ENCODE measurements around the gene ACOXL.
"Not testable (repeated sequence)": the region's sequence is repeated elsewhere in the genome, so short reads cannot be mapped to it uniquely, and the experiment has no call there.

ACOXL gene

DNA sequence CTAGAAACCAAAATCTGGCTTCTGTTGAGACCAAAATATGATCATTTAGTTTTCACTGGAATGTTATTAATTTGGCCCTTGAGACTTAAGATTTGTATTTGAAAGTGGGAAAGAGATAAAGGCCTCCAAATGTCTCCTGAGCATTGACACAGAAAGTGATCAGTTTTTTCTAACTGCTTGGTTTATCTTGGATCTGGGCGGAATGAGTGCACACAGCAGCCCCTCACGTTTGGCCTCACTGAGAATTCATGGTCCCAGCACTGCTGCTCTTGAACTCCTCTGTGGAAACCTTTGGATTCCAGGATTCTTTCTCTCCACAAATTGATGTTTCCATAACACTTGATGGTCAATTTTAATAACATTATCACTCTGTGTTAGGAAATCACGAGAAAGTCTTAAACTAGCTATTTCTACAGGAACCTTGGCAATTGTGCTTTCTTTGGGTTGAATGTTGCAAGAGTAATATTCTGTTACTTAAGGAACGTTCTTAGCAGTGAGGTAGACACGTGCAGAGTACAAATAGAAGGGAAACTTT lies 208.1 kb downstream of the ACOXL start:
- DNase-seq: no peak

DNA sequence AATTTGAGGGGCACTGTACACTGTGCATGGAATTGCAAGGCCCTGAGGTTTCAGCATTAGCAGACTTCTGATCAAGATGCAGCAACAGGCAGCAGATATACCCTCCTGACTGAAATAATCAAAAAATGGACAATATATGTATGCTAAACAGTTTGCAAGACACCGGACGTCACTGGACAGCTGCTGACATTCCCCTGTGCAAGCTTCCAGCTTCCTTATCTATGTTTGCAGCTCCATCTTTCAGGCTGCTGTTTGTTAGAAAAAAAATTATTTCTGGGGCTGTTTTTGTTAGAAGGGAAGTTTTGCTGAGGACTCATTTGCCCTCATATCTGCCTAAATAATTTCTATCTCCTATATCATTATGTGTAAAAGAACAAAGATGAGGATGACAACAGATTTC lies 208.9 kb downstream of the ACOXL start:
- no peak for DNase-seq

DNA sequence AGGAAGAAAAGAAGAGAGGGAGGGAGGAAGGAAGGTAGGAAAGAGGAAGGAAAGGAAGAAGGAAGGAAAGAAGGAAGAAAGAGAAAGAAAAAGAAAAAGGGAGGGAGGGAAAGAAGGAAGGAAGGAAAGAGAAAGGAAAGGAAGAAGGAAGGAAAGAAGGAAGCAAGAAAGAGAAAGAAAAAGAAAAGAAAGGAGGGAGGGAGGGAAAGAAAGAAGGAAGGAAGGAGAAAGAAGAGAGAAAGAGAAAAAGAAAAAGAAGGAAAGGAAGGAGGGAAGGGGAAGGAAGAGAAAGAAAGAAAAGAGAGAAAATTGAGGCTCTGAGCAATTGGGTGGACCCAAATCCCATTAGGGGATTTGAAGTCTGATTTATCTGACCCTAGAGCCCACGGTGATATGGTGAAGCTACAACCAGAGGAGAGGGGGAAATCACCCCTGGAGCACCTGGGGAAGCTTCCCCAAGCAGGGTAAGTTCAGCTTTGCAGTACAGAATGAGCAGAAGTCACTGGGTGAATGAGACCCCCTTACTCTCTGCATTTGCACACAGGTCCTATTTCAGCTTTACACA lies 210.8 kb downstream of the ACOXL start:
- no peak for DNase-seq

DNA sequence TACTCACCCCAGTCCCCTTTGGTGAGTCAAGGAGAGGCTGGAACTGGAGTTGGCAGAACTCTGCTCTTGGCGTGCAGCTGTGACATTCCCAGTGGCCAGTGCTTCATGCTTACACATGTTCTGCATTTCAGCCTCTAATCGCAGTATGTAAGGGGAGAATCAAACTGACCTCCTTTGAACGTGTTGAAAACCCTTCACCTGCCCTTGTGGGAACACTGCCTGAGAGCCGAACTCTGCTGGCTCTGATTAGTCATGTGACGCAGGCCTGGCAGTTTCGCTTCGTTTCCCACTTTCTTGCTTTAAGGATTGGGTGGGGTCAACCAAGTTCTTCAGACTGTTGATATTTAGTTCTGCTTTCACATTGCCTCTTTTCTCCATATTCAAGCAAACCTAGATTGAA lies 214.5 kb downstream of the ACOXL start:
- DNase-seq: no peak

DNA sequence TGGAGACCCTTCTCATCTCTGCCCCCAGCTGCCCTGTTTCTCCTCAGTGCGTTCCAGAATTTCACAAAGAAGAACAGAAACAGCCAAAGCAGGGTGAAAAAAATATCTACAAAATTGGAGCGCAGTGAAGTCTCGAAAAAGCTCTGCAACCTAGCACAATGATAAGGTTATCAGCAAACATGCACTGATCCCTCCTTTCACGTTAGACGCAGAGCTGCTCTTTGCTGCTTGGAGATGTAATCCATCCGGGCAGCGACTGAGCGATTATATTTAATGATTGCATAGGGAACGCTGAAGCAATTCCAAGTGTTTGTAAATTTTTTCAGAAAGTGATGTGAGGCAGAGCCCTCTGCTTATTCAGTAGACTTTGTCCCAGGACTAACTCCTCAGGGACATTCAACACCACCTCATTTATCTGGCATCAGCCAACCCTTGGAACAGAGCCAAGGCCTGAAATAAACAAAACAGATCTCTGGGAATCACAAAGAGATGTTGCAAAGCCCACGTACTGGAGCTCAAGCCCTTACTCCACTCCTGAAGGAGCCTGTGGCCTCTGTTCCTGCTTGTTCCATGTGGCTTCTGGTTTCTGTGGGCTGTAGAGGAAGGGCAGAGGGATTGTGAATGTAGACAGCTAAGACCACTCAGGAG lies 215.8 kb downstream of the ACOXL start:
- peak; percentile 44 for DNase-seq

DNA sequence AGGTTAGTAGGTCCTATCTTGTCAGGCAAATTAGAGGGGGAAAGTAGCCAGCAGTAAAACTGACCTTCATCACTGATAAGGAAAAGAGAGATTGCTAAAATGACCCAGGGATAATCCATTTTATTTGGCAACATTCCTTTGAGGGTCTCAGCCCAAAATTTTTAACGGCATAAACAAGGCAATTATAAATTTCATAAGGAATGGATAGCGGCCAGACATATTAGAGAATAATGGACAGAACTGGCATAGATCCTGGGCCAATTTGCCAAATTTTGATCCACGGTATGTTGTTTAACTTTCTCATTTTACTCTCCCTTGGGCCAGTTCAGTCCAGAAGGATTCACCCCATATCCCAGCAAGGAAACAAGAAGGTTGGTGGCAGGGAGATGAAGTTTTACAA lies 217.9 kb downstream of the ACOXL start:
- no peak for DNase-seq

DNA sequence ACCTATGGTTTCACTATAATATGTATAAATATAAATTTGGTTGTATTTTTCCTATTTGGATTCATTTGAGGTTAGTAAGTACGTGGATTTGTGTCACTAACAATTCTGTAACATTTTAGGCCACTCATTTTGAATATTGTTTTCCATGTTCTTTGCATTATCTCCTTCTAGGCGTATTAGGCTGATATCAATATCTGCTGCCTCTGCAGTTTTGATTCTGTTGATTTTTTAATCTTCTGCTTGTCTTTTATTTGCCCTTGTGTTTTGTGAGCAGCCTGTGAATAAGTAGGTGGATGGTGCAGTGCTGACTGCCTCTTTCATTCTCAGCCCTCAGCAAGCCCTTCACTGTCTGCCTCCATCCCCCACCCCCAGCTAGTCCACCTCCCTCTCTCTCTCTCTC lies 222.7 kb downstream of the ACOXL start:
- DNase-seq: no peak

DNA sequence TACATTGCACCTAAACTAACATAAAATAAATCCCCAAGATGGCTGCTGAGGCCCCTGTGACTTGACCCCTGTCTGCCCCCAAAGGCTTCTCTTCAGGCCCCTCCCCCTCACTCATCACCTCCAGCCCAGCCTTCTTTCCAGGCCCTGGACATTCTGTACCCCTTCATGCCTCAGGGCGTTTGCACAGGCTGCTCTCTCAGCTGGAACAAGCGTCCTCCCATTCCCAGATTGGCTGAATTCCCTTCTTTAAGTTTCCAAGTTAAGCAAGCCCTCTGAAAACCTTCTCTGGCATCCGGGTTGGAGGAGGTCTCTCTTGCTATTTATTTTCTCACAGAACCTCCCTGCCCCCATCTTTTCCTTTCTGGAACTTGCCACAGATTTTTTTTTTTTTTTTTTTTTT lies 223.2 kb downstream of the ACOXL start:
- DNase-seq: no peak

DNA sequence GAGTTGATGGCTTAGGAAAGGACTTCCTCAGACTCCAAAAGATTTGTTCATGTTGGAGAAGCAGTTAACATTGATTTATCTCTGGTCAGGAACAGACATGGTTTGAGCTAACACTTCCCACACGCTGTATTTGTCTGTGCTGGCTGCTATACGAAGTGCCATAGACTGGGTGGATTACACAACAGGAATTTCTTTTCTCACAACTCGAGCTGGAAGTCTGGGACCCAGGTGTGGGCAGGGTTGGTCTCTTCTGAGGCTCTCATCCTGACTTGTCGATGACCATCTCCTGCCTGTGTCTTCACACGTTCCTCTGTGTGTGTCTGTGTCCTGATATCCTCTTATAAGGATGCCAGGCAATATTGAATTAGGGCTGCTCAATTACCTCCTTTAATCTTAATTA lies 224.9 kb downstream of the ACOXL start:
- DNase-seq: no peak

DNA sequence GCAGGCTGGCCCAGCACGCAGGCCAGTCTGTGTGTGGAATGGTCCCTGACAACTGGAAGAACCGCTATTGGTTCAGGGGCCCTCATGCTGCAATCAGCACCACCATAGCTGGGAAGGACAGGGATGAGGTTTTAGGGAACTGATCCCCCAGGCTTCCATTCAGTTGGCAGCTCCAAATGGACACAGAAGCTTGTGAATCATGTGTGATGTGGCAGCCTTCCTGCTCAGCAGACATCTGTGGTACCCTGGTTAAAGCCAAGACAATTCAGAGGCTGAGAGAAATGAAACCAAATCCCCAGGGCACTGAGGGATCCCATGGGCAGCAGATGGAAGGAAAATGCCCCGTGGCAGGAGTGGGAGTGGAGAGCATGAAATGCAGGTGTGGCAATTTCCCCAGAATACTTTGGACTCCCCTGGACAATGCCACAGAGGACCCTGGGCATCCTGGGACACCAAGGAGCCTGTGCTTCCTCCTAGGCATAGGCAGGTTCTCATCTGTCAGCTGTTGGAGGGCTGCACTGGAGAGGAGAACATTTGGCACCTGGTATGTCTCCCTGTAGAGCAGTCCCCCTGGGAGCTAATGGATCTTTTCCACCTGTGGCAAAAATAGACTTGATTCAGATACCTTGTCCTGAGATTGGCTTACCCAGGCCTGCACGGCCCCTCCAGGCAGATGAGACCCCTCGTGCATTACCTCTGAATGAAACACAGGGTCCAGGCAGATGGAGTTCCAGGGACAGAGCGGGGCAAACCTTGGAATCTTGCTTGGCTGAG lies 226.2 kb downstream of the ACOXL start:
- DNase-seq: no peak

DNA sequence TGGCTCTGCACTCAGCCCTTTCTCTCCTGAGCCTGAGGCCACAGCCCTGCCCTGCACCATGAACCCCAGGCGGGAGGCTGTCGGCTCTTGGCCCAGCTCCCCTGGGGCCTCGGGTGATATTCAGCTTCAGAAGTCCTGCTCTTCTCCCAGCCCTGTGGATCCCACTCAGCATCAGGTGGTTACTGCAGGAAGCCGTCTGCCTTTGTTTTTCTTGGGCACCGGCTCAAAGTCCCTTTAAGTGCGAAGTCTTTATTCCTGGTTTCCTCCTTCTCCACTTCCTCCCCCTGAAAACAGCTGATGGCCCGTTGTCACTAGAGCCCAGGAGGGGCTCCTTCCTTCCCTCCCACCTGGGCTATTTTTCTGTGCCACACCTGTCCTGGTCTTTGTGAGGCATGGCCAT lies 226.8 kb downstream of the ACOXL start:
- DNase-seq: no peak

DNA sequence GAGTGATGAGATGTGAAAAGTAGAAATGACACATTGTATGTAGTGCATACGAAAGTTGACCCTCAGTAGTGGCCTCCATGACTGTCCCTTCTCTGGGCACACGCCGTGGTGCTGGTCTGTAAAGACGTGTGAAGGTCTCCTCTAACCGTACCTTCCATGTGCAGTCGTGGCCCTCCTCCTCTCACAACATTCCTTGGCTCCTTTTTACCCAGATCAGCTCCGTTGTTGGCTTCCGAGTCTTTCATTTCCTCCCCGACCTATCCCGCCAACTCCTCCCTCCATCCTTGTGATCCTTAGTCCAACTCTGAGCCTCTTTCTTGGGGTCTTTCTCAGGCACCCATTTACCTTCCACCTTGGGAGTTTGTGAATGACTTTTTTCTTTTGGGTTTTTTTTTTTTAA lies 227.9 kb downstream of the ACOXL start:
- no peak for DNase-seq

DNA sequence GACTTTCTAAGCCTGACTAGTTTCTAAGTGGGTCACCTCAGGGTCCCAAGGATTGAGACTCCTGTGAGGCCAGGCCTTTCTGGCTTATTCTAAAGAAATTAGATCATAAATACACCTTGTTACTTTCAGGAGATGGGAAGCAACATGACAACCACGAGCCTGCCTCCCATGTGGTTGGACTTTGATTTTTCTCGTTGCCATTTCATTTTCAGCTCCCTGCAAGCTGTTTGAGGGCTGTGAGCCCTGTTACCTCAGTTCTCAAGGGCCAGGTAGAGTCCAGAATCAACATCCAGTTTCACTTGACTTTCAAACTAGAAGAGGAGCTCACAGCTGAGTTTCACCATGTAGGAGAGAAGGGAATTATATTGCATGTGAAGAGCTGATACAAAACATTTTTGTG lies 228.6 kb downstream of the ACOXL start:
- DNase-seq: no peak

DNA sequence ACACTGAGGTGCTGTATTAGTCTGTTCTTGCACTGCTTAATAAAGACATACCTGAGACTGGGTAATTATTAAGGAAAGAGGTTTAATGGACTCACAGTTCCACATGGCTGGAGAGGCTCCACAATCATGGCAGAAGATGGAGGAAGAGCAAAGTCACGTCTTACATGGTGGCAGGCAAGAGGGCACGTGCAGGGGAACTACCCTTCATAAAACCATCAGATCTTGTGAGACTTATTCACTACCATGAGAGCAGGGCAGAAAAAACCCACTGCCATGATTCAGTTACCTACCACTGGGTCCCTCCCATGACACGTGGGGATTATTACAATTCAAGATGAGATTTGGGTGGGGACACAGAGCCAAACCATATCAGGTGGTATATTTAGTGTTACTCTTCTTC lies 229.3 kb downstream of the ACOXL start:
- DNase-seq: not testable (repeated sequence)

DNA sequence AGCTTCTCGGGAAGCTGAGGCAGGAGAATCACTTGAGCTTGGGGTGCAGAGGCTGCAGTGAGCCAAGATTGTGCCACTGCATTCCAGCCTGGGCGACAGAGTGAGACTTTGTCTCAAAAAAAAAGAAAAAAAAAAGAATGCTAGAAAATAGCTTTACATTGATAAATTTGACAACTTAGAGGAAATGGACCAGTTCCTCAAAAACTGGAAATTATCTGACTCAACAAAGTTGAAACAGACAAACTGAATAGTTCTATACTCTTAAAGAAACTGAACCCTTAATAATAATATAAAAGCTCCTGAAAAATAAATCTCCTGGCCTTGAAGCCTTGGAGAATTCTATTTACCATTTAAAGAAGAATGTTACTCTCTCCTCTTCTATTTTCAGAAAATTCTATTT lies 237.3 kb downstream of the ACOXL start:
- DNase-seq: no peak

DNA sequence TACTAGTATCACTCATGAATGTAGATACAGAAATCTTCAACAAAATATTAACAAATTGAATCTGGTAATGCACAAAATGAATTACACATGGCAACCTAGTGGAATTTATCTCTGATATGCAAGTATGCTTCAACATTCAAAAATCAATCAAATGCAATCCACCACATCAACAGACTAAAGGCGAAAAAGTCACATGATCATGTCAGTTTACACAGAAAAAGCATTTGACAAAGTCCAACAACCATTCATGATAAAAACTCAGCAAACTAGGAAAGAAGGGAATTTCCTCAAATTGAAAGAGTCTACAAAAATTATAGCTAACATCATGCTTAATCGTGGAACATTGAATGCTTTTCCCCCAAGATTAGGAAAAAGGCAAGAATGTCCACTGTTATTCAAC lies 237.8 kb downstream of the ACOXL start:
- DNase-seq: no peak

DNA sequence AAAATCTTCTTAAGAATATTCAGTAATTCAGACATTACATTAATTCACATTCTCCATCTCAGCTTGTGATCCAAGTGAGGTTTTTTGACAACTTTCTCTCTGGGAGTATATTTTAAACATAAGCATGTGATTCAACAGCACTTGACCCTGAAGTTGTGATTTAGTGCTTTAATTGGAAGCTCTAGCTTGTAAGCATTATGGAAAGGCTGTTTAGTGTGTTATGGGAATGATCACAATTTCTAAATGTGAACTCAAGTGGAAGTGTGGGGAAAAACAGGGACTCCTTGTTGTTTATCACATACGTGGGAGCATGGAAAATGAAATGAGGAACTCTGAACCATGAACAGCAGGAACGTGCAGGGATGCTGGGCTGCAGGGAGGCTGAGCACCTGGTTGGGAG lies 239.4 kb downstream of the ACOXL start:
- no peak for DNase-seq

DNA sequence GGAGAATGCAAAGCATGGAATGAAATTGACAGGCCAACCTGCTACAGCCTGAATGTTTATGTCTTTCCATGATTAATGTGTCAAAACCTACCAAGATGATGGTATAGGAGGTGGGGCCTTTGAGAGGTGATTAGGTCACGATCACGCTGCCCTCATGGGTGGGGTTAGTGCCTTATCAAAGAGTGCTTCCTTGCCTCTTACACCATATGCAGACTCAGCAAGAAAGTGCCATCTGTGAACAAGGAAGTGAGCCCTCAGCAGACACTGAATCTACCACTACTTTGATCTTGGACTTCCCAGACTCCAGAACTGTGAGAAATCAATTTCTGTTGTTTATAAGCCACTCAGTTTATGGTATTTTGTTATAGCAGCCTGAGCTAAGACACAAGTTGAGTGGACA lies 240.9 kb downstream of the ACOXL start:
- DNase-seq: no peak

DNA sequence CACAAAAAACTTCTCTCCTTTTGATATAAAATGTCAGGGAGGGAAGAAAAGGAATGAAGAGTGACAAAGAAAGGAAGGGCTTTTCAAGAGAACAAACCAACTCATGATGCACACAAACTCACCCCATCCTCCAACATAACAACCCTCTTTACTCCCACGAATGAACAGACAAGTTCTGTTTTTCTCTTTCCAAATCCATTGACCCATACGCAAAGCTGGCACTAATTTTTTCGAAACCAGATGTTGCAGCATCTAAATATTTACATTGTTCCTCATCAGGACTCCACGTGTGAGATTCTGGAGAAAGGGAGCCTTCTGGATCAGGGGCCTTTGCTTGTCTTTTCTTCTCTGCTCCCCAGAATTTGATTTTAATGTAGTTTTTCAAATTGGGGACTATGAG lies 245.0 kb downstream of the ACOXL start:
- no peak for DNase-seq

DNA sequence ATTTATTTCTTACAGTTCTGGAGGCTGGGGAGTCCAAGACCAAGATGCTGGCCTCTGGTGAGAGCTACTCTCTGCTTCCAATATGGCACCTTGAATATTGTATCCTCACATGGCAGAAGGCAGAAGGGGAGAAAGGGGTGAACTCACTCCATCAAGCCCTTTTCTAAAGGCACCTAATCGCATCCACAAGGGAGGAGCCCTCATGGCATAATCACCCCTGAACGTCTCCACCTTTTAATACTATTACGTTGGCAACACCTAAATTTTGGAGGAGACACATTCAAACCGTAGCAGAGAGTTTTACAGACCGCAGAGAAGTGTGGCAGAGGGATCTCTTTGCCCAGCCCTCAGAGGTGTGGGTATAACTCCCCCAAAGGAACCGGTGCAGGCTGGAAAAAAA lies 245.8 kb downstream of the ACOXL start:
- no peak for DNase-seq

DNA sequence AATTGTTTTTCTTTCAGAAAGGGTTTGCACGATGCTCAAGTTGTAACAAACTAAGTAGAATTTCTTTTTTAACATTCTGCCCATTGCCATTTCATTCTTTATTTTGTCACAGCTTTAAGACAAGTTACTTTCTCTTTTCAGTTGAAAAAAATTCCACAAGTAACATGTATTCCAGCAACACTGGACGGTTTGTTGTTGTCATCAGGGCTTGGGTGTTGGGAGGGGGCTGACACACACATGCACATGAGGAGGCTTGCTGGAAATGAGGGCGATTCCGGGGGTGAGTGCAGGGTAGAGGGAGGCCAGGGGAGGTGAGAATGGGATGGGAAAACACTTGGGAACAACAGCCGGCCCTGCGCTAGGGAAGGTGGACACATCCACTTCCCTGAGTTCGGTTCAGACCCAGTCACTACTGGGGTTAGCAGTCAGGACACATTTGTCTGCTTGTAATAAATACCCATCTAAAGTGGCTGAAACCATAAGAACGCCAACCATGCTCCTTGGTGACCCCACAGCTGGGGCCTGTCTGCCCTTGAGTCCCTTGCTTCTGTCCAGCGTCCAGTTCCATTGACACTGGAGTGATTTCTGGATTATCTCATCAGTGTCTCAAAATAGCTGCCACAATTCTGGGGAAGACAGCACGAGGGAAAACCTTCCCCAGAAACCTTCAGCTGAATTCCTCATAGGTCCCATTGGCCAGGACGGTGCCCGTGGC lies 246.5 kb downstream of the ACOXL start:
- DNase-seq: no peak

DNA sequence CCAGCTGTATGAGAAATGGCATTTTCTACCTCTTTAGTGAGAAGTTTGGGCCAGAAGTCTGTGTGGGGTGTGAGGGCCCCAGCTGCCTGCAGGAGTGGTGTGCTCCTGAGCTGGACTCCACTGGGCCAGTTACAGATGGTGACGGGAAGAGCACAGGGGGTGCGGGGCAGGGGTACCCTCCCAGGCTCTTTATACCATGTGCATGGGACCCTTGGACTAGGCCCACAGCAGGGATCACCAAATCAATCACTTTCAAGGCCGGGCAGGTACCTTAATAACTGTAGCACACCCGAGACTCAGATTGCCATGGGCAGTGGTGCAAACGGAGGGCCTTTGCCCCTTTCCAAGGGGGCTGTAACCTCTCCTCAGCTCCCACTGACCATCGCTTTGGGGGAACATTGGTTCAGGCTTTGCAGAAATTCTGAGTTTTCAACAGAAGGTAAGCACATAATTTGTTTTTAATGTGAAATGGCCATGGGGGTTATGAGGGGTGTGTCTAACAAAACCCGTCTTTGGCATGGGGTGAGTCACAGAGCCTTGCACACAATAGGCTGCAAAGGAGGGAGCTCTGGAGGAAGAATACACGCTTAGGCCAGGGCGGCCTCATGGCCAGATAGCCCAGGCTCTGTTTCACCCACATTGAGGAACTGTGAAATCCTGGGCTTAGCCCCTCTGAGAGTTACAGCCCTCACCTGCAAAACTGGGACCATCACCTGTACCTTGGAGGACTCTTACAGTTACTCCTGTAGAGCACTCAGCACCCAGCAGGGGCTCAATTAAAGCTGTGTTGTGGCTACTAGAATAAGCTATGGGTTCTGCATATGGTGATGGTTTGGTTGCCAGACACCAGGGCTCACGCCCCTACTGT lies 247.3 kb downstream of the ACOXL start:
- DNase-seq: no peak
